ENCODE data around the gene ARHGEF17.

DNA sequence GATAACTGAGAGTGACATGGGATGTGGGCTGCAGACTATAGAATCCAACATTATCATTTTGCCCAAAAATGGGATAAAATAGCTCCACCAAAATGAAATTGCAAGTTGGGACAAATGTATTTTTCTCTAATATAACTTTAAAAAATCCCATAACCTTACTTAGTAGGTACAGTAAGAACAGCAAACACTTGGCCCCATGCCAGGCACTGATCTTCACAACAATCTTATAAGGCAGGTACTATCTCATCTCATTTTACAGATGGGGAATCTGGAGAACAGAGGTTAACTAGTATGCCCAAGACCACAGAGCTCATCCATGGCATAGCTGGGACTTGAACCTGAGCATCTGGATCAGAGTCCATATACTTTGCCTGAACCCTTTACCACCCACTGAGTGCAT, 13.5 kb upstream of the ARHGEF17 start:
- TF ChIP-seq, protein P1, sequence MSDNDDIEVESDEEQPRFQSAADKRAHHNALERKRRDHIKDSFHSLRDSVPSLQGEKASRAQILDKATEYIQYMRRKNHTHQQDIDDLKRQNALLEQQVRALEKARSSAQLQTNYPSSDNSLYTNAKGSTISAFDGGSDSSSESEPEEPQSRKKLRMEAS (IDR thresholded peaks at IDR 0.05): no peak
- no peak for TF ChIP-seq CTCF (IDR thresholded peaks at IDR 0.05; ENCODE audit: low read depth, low read length, missing input control)
- TF ChIP-seq YY1 (IDR thresholded peaks at IDR 0.05): no peak
- no peak for TF ChIP-seq GABPA (IDR thresholded peaks at IDR 0.05 in 1 of 2, conservative IDR thresholded peaks at IDR 0.05 in 1 of 2)
- no peak for TF ChIP-seq TAF1 (conservative IDR thresholded peaks at IDR 0.05)
- TF ChIP-seq, protein P2, sequence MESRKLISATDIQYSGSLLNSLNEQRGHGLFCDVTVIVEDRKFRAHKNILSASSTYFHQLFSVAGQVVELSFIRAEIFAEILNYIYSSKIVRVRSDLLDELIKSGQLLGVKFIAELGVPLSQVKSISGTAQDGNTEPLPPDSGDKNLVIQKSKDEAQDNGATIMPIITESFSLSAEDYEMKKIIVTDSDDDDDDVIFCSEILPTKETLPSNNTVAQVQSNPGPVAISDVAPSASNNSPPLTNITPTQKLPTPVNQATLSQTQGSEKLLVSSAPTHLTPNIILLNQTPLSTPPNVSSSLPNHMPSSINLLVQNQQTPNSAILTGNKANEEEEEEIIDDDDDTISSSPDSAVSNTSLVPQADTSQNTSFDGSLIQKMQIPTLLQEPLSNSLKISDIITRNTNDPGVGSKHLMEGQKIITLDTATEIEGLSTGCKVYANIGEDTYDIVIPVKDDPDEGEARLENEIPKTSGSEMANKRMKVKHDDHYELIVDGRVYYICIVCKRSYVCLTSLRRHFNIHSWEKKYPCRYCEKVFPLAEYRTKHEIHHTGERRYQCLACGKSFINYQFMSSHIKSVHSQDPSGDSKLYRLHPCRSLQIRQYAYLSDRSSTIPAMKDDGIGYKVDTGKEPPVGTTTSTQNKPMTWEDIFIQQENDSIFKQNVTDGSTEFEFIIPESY (IDR thresholded peaks at IDR 0.05): no peak
- TF ChIP-seq RAD21 (IDR thresholded peaks at IDR 0.05): no peak
- no peak for TF ChIP-seq EGR1 (IDR thresholded peaks at IDR 0.05; ENCODE audit: low read depth in 2 of 2)
- TF ChIP-seq SP1 (IDR thresholded peaks at IDR 0.05): no peak

Measured in liver (tissue), 3 donors.